Measurements from ENCODE around the gene FGF14. TPM values are rescaled to one million over a fixed set of nuclear protein-coding genes. Genes with fewer than 3 reads are reported as not detected.

FGF14 gene
- total and polyA plus RNA-seq, 2 donors (not counting 1 experiment from before 2014, with no cell fraction given): under 0.01 TPM; not detected in 1

DNA sequence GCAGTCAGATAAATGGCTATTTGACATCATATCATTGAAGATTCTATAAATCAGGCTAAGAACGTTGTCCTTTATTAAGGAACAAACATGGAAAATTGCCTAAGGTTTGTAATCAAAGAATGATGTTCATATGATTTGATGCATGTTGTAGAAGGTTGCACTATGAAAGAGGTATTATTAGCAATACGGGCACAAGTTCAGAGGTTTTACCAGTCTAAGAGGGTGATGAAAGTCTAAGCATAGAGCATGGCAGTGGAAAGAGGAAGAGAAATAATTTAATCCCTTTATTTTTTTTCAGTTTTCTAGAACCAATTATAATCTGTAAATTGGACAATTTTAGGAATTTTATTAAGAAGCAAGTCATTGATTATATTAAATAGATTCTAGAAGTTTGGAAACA is 450.7 kb downstream of the FGF14 start:
- no peaks in the 10 kb centered on the region for H3K36me3 ChIP-seq (replicated peaks in 1 of 2; ENCODE audit: control extremely low read depth in 1 of 2, control insufficient read depth in 1 of 2, extremely low read depth in 1 of 2, insufficient read depth in 2 of 2, low read length in 1 of 2)
- no peak for DNase-seq
- no peaks in the 10 kb centered on the region for H3K27me3 Mint-ChIP-seq
- WGBS (ENCODE audit: insufficient coverage): no CpG with 5 or more reads among the region's 2 CpGs
- no peak overlapping the region for H3K4me3 Mint-ChIP-seq
- H3K27ac Mint-ChIP-seq: no peak overlapping the region
- H3K9me3 ChIP-seq (ENCODE audit: control extremely low read depth in 1 of 3, control insufficient read depth in 2 of 3, insufficient read depth in 1 of 3, low read length in 2 of 3): no peaks in the 10 kb centered on the region
- H3K4me1 Mint-ChIP-seq: no peaks in the 10 kb centered on the region
- no peaks in the 10 kb centered on the region for H3K9me3 Mint-ChIP-seq (ENCODE audit: insufficient read depth)
- TF ChIP-seq, protein P1, sequence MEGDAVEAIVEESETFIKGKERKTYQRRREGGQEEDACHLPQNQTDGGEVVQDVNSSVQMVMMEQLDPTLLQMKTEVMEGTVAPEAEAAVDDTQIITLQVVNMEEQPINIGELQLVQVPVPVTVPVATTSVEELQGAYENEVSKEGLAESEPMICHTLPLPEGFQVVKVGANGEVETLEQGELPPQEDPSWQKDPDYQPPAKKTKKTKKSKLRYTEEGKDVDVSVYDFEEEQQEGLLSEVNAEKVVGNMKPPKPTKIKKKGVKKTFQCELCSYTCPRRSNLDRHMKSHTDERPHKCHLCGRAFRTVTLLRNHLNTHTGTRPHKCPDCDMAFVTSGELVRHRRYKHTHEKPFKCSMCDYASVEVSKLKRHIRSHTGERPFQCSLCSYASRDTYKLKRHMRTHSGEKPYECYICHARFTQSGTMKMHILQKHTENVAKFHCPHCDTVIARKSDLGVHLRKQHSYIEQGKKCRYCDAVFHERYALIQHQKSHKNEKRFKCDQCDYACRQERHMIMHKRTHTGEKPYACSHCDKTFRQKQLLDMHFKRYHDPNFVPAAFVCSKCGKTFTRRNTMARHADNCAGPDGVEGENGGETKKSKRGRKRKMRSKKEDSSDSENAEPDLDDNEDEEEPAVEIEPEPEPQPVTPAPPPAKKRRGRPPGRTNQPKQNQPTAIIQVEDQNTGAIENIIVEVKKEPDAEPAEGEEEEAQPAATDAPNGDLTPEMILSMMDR (IDR thresholded peaks at IDR 0.05): no peak
- TF ChIP-seq EZH2 (IDR thresholded peaks at IDR 0.05; ENCODE audit: borderline replicate concordance, insufficient read depth, low read depth, low read length, poor library complexity, severe bottlenecking): no peak
- H2AFZ ChIP-seq (ENCODE audit: insufficient read depth, low read depth, low read length, poor library complexity, severe bottlenecking): no peak overlapping the region
- no peaks in the 10 kb centered on the region for H4K20me1 ChIP-seq (ENCODE audit: control insufficient read depth, insufficient read depth, low read length, poor library complexity, severe bottlenecking)
- no peak overlapping the region for H3K4me3 ChIP-seq (ENCODE audit: control extremely low read depth in 1 of 5, extremely low read depth in 1 of 5, insufficient read depth in 1 of 5, low read depth in 2 of 5, low read length in 4 of 5)
- no peaks in the 10 kb centered on the region for H3K79me2 ChIP-seq (ENCODE audit: control insufficient read depth, insufficient read depth, low read length)
- CTCF ChIA-PET: no interaction called here
- no peaks in the 10 kb centered on the region for H3K4me1 ChIP-seq (ENCODE audit: control insufficient read depth in 2 of 2, insufficient read depth in 2 of 2, low read length in 2 of 2)
- no peak overlapping the region for H3K9ac ChIP-seq (ENCODE audit: low read length)
- no peaks in the 10 kb centered on the region for H3K27me3 ChIP-seq (replicated peaks in 1 of 4; ENCODE audit: control extremely low read depth in 1 of 4, control insufficient read depth in 3 of 4, insufficient read depth in 4 of 4, low read length in 3 of 4)
- intact Hi-C loops (cut with micrococcal nuclease): no loop called here
- H3K4me2 ChIP-seq (replicated peaks; ENCODE audit: low read depth, low read length, poor library complexity, severe bottlenecking): no peak overlapping the region
- POLR2A ChIA-PET: no interaction called here
- no peak for ATAC-seq (ENCODE audit: low read depth)
- H3K27ac ChIP-seq (ENCODE audit: low read length in 2 of 2): no peak overlapping the region

DNA sequence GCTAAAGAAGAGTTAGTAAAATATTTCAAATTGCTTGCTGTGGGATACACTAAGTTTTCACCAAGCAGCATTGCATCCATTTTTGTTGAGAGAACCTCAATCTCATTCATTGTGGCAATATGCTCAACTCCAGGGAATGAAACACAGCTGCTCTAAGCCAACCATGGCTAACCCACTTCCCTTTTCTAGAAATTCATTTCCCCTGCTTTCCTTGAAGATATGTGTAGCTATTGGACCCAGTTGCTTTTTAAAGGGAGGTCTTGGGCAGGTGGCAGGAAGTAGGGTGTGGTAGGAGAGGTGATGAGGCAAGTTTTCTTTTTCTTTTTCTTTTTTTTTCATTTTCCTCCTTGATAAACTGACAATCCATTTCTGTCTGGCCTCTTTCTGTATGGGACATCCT is 452.2 kb downstream of the FGF14 start:
- DNase-seq: no peak
- Histone ChIP-seq H3K4me3 (ENCODE audit: control extremely low read depth in 1 of 5, extremely low read depth in 1 of 5, insufficient read depth in 1 of 5, low read depth in 2 of 5, low read length in 4 of 5) (no peak overlapping the region), H3K27ac (ENCODE audit: low read length in 2 of 2) (no peak overlapping the region), H3K27me3 (replicated peaks in 1 of 4; ENCODE audit: control extremely low read depth in 1 of 4, control insufficient read depth in 3 of 4, insufficient read depth in 4 of 4, low read length in 3 of 4) (no peaks in the 10 kb centered on the region), H4K20me1 (ENCODE audit: control insufficient read depth, insufficient read depth, low read length, poor library complexity, severe bottlenecking) (no peaks in the 10 kb centered on the region), H3K9me3 (ENCODE audit: control extremely low read depth in 1 of 3, control insufficient read depth in 2 of 3, insufficient read depth in 1 of 3, low read length in 2 of 3) (no peaks in the 10 kb centered on the region), H3K4me1 (ENCODE audit: control insufficient read depth in 2 of 2, insufficient read depth in 2 of 2, low read length in 2 of 2) (no peaks in the 10 kb centered on the region), H2AFZ (ENCODE audit: insufficient read depth, low read depth, low read length, poor library complexity, severe bottlenecking) (no peak overlapping the region), H3K4me2 (replicated peaks; ENCODE audit: low read depth, low read length, poor library complexity, severe bottlenecking) (no peak overlapping the region), H3K36me3 (replicated peaks in 1 of 2; ENCODE audit: control extremely low read depth in 1 of 2, control insufficient read depth in 1 of 2, extremely low read depth in 1 of 2, insufficient read depth in 2 of 2, low read length in 1 of 2) (no peaks in the 10 kb centered on the region), H3K79me2 (ENCODE audit: control insufficient read depth, insufficient read depth, low read length) (no peaks in the 10 kb centered on the region), H3K9ac (ENCODE audit: low read length) (no peak overlapping the region)
- Mint-ChIP-seq H3K4me1 (no peaks in the 10 kb centered on the region), H3K27me3 (no peaks in the 10 kb centered on the region), H3K9me3 (ENCODE audit: insufficient read depth) (no peaks in the 10 kb centered on the region), H3K4me3 (no peak overlapping the region), H3K27ac (no peak overlapping the region)
- CTCF ChIA-PET: no interaction called here
- POLR2A ChIA-PET: no interaction called here
- intact Hi-C loops (cut with micrococcal nuclease): no loop called here
- no peak for ATAC-seq (ENCODE audit: low read depth)
- no peak for TF ChIP-seq EZH2 (IDR thresholded peaks at IDR 0.05; ENCODE audit: borderline replicate concordance, insufficient read depth, low read depth, low read length, poor library complexity, severe bottlenecking)
- TF ChIP-seq, protein P1 (IDR thresholded peaks at IDR 0.05): no peak

Data from B cell (primary cell).